ENCODE data around the gene GPC5.

Gene GPC5

DNA sequence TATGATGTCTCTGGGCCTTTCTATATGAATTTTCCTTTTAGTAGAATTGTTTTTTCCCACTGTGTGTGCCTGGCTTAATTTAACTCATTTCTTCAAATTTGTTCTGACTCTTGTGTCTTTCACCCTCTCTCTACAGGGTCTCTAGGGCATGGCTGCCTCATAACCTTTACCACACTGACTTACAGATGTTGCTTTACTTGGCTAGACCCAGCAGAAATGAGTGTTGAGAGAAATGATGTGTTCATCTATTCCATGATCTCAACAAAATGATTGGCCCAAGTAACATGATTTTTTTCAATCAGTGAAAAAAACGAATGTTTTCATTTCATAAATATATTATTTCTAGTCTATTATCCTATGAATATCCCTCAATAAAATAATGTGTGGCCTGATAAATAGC is 195.0 kb downstream of the GPC5 start:
- DNase-seq (ENCODE audit: low spot score) = no peak

DNA sequence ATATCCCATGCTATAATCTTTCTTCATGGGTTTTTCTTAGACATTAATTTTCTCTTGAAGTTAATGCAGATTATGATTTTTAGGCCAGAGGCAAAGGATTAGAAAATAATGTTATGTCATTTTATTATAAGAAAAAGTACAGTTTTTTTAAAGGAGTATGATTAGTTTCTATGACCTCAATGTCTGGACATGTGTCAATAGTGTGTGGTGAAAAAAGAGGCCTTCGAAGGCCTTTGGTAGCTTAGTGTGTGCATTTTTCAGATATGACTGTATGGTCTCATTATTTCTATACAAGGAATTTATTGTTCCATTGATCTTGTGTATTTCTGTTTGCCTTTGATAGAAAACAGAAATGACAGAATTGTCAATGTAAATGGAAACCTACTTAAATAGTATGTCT is 195.6 kb downstream of the GPC5 start:
- DNase-seq (ENCODE audit: low spot score) = no peak

DNA sequence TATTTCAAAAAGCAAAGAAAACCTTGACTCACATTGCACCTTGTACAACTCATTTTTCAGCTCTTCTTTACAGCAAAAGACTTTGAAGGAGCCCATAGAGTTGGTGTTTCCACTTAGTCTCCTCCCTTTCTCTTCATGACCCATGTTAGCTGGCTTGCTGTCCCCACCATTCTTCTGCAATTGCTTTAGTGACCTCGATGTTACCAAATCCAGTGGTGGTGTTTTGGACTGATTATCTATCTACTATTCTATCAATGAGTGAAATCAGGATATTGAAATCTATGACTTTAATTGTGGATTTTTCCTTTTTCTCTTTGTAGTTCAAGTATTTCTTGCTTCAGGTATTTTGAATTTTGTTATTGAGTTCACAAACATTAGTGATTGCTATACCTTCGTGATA is 197.3 kb downstream of the GPC5 start:
- no peak for DNase-seq (ENCODE audit: low spot score)

DNA sequence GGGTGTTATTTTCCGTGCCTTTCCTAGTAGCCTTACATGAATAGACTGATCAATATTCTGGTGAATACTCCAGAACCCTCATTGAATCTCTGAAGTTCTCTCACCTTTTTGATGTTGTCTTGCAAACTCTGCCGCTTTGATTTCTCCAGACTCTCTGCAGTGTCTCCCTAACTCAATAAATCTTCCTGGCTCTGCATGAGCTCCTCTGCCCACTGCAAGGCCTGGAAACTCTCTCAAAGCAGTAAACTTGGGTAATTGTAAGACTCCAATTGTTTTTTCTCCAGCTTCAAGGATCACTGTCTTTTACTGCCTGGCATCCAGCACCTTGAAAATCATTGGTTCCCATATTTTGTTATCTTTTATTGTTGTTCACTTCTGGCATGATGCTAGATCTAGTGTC is 198.4 kb downstream of the GPC5 start:
- no peak for DNase-seq (ENCODE audit: low spot score)

DNA sequence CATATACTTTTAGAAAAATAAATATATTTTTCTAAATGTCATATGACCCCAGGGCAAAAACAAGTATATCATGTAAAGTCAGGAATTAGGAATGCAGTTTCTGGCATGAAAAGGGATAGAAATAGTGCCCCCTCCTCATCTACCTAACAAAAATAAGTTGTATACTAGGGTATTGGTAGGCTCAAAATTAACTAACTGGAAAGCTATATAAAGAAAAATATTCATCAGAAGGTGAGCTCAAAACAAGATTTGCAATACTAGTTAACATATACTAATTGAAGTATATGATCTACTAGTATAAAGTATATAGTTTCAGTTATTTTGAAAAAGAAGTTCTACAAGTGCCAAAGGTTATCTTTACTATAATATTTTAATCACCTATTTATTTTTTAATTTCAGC is 200.2 kb downstream of the GPC5 start:
- no peak for DNase-seq (ENCODE audit: low spot score)

DNA sequence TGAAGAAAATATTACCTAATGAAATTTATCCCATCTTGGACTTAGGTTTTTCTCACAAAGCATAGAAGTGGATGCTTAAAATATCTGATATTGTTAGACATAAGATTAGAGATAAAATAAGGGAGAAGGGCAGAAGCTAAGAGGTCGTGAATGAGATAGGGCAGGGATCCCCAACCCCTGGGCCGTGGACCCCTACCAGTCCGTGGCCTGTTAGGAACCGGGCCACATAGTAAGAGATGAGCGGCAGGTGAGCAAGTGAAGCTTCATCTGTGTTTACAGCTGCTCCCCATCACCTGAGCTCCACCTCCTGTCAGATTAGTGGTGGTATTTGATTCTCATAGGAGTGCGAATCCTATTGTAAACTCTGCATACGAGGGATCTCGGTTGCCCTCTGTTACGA is 202.9 kb downstream of the GPC5 start:
- no peak for DNase-seq (ENCODE audit: low spot score)

DNA sequence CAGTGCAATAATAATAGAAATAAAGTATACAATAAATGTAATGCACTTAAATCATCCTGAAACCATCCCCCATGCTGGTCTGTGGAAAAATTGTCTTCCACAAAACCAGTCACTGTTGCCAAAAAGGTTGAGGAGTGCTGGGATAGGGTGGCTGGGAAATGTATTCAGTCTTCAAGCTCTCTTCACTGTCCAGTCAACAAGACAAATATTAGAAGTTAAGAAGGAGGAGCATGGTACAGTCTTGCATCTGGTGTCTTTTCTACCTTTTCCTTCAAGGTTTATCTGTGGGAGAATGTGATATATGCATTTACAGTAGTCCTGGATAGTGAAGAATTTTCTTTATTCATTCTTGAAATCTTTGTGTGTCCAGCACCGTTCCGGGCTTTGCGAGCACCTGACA is 203.4 kb downstream of the GPC5 start:
- DNase-seq (ENCODE audit: low spot score) = no peak

DNA sequence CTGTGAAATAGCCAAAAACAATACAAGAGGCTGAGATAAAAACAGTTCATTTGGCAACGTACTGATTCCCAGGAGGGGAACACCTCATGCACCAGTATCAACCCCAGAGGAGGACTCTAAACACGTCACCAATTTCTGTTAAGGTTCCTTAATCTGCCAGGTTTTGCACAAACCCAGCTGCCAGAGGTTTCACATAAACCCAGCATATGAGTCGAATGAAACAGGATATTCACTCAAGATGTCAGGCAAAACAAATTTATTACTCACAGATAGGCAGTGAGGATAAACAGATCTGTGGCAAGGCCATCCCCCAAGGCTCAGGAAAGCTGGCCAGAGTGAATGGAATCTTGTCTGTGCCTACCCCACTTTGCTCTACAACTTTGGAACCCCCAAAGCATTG is 210.9 kb downstream of the GPC5 start:
- no peak for DNase-seq (ENCODE audit: low spot score)

DNA sequence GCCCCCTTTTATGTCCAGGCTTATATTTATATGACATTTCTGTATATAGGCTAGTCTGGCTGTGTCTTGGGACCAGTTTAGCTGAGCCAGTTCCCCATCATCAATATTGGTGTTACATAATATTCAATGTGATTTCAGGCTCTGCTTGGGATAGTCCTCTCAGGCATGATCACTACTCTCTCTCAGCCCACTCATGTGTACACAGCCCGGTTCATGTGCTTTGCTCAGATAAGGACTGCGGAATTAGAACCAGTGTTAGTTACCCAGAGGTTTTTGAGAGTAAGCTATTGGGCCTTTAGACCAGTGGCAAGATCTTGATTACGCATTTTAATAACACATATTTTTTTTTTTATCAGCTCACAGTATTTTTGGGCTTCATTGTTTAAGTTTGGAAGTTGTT is 219.9 kb downstream of the GPC5 start:
- DNase-seq (ENCODE audit: low spot score) = no peak

DNA sequence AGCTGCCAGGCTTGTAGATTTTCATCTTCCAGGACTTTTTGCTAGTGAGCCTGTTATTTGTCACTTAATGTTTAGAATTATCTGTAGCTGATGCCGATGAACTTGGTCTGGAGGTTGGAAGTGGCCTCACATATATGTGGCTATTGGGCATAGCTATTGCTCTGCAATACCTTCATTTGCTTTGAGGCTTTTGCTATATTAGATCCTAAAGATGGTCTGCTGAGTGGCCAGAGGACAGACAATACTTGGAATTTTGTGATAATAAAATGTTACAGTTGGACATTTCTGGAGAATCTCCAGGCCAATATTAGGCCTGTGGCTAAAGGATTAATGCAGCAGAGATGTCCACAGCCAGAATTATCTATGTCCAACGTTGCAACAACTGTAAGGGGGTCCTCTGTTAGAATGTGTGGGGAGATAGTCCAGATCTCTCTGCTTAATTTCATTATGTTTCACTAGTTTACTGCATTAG is 222.3 kb downstream of the GPC5 start:
- DNase-seq (ENCODE audit: low spot score) = no peak

DNA sequence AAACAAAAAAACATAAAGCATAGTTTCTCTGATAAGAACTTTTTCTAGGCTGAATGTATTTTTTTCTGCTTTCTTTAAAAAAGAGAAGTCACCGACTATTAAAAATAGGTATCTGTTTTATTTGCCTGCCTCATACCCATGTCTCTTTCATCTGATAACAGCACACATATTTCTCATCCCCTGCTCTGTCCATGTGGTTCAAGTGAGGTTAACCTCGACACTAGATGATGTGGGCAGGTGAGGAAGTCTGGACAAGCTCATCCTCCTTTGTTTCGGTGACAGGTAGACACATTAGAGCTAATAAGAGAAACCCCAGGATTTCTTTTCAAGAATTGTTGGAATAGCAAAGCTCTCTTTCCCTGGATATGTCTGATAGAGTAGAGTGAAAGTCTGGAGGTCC is 222.7 kb downstream of the GPC5 start:
- DNase-seq (ENCODE audit: low spot score) = no peak

DNA sequence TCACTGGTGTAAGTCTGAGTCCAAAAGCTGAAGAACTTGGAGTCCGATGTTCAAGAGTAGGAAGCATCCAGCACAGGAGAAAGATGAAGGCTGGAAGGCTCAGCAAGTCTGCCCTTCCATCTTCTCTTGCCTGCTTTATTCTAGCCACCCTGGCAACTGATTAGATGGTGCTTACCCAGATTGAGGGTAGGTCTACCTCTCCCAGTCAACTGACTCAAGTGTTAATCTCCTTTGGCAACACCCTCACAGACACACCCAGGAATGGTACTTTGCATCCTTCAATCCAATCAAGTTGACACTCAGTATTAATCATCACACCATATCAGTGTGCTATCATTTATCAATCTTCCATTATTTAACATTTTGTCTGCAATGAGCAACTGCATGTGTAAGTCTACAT is 223.5 kb downstream of the GPC5 start:
- no peak for DNase-seq (ENCODE audit: low spot score)

DNA sequence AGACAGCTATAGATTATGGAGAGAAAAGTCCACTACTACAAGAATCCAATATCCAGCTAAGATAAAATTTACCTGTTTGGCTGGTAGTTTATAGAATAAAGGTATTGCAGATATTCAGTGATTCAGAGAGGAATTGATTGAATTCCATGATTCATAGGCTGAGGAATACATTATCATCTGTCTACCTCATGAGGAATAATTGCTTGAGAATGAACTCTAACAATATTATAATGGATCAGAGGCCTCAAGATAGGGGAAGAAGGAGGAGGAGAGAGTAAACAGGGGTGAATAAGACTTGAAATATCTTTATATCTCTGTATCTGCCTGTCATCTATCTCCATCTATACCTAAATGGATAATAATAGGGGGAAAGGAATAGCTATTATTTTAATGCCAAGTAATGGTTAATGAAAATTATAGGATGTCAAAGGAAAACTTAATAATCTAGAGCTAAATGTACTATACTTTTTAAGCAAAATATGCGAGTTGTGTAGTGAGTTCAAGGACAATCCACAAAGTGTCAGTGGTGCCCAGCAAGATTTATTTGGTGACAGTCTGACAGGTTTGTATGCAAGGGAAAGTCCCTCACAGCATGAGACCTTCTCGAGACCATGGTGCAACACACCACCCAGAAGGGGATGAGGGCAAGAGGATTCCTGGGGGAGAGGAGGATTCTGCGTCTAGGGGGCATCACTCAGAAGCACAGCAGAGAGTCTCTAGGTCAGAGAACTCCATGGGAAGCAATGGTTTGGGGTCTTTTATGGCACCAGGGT is 224.5 kb downstream of the GPC5 start:
- DNase-seq (ENCODE audit: low spot score) = no peak

DNA sequence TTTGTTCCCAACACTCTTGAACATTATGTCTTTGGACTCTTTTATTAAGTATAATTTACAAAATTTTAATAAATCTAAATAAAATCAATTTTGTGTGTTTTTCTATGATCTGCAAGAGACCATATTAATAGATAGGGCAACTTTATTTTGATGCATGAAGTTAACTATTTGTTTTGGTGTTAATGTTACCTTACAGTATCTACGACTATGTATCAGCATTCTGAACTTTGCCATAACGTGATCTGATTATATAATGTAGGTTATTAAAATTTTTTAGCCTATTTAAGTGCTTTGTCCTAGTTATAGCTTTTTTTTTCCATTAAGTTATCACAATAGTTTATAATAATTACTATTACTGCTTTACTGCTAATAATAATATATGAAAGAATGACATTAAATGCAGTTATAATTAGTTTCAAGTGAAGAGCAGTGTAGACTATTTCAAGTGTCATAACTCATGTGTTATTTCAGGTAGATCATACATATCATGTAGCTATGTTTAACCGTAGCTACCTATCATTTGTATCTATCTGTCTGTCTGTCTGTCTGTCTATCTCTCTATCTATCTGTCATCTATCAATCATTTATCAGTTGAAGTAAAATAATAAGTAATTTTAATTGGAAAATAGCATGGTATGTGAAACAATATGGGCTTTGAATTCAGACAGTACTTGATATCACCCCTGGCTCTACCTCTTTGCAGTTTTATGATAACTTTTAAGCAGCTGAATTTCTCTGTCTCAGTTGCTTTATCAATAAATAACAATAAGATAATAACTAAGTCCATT is 229.7 kb downstream of the GPC5 start:
- DNase-seq (ENCODE audit: low spot score) = no peak

DNA sequence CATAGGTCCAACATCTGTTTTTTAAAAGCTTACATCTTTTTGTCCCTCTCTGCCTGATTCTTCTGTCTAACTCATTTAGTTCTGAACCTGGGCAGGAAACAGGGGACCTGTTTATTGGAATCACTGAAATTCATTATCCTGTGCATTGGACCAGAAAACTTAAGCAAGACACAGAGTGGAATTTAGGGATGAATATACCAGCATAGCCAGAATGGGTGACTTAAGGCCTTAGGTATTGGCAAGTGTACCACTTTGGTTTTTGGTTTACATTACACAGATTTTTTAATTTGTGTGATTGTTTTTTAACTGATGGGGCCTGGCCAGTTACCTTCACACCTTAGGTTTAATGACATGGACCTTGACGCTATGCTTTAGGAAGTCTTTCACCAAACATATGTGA is 232.5 kb downstream of the GPC5 start:
- no peak for DNase-seq (ENCODE audit: low spot score)

DNA sequence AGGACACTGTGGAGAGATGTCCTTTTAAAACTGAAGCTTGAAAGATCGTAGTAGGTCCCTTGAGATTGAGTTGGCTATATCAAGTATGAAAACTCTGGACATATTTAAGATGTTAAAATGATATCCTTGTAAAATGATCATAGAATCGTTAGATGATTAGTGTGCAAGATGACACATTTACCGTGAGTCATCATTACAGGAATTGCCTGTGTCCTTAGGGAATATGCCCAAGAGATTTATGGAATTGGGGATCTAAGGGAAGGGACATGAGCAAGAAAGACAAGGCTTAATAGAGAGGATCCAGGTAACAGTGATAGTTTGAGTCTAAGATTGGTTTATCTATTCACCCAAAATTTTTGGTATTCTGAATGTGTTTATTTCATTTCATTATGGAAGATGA is 233.7 kb downstream of the GPC5 start:
- no peak for DNase-seq (ENCODE audit: low spot score)

DNA sequence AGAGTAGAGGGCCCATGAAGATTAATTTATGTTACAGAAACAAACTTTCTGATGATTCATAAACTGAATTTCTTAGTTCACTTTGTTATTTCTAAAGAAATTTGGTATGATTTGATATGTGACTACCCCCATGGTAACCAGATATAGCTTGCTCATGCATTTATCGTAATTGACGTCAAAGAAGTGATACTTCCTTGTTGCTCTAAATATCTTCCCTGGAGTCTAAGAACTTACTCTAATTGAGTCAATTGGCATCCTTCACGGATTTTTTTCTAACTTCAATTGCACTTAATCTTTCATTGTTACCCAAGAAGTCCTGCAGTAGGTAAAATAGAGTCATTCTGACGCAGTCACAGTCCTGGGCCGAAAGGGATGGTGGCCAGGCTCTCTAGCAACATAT is 240.9 kb downstream of the GPC5 start:
- no peak for DNase-seq (ENCODE audit: low spot score)

DNA sequence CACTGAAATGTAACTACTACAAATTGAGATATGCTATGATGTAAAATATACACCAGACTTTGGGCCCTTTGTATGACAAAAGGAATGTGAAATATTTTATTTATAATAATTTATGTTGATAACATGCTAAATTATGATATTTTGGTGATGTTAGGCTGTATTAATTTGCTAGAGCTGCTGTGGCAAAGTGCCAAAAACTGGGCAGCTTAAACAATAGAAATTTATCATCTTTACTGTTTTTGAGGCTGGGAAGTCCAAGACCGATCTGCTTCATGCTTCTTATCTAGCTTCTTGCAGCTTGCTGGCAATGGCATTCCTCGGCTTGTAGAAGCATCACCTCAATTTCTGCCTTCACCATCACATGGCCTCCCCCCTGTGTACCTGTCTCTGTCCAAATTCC is 245.0 kb downstream of the GPC5 start:
- no peak for DNase-seq (ENCODE audit: low spot score)

DNA sequence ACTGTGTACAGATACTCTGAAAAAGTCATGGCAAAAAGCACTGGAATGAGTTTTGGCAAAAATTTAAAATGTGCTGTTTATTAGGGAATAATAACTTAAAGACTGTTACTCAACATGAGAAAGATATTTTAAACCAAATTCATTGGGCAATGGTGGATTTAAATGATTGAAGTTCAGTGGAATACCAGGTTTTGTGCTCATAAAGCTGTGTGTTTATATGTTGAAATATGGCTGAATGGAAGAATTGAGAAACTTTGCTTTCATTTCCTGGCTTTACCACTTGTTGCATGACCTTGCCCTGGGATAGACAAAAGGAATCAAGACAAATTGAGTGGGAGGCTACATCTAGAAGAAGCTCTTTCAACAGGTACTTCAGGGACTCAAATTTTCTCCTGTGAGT is 246.4 kb downstream of the GPC5 start:
- no peak for DNase-seq (ENCODE audit: low spot score)

DNA sequence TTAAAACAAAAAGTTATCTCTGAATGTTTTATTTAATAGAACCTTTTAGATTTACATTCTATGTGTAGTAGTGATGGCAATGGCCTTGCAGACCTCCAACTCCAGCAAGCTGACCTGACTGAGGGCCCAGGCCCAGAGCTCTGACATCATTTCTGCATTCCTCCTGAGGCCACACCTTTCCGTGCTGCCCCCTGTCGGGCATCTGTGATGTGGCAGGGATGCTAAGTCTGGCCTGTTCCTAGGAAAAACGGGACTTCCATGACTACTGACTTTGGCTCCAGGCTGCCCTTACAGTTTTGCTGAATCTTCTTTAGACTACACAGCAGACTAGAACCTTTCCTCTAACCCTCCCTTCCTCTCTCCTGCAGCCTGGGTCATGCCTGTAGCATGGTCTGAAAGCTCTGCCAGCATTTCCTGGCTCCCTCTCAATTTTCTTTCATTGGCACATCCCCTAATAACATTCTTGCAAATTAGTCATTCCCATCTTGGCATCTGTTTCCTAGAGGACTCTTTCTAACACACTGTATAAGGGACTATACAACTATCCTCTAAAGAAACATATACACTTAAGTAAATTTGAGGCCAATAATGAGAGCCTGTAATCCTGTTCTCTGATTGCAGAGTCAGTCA is 249.1 kb downstream of the GPC5 start:
- DNase-seq (ENCODE audit: low spot score) = no peak

DNA sequence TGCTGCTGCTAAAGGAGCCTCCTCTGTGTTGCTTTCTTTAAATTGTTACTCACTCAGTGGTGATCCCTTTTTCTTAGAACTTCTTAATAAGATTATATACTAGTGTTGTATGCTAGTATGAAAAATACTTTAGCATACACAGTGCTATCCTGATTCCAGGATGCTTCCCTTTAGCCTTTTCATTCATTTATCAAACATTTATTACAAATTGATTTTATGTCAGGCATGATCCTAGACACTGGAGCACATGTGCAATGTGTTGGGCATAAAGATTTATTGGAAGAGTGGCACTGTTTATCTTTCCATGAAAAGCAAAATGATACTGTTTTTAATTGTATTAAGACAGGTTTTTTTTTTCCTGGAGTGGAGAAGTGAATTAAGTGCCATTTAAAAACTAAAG is 249.6 kb downstream of the GPC5 start:
- no peak for DNase-seq (ENCODE audit: low spot score)

DNA sequence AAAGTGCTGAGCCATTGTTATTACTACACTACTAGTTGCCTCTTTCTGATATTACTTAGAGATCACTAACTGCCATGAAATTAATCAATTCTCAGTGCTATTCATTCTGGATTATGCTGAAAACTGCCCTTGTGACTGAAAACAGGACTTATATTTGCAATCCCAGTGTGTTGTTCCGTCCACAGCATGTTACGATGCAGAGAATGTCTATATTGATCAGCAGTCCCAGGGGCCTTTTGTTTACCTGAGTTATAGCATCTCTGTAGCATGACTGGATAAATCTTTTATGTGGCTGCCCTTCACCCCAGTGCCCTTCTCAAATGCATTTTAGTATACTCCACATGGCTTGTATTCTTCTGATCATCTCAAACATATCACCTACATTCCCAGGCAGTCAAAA is 251.0 kb downstream of the GPC5 start:
- no peak for DNase-seq (ENCODE audit: low spot score)
